HFFc6 (cell line): Measurements from ENCODE around the gene SEMA6A. TPM values are rescaled to one million over a fixed set of nuclear protein-coding genes. Genes with fewer than 3 reads are reported as not detected.

Source experiments
- DNase-seq: peaks from one replicate; pipeline ENCODE4 v3.0.0-alpha.2; 2018
- H3K27ac Mint-ChIP-seq: 2 replicates; pipeline ENCODE4 v1.8.0; 2020; ENCODE audit warnings: mild to moderate bottlenecking, mixed read lengths
- H3K27me3 Mint-ChIP-seq: 2 replicates; pipeline ENCODE4 v1.8.0; 2021; ENCODE audit warnings: mild to moderate bottlenecking, moderate library complexity, mixed read lengths; ENCODE audit not compliant: insufficient read depth
- H3K36me3 Mint-ChIP-seq: 2 replicates; pipeline ENCODE4 v1.8.0; 2021; ENCODE audit warnings: low read depth, mixed read lengths
- H3K4me1 Mint-ChIP-seq: 2 replicates; pipeline ENCODE4 v1.8.0; 2020; ENCODE audit warnings: low read depth, mixed read lengths
- H3K4me3 Mint-ChIP-seq: 2 replicates; pipeline ENCODE4 v1.8.0; 2020; ENCODE audit warnings: mild to moderate bottlenecking, moderate library complexity, mixed read lengths
- H3K9me3 Mint-ChIP-seq: 2 replicates; pipeline ENCODE4 v1.8.0; 2020; ENCODE audit warnings: mild to moderate bottlenecking, mixed read lengths
- CTCF ChIP-seq: fragments of 200-600 bp; sonication (generic); IDR thresholded peaks from 2 replicates; pipeline ENCODE4 v1.5.0; 2021; ENCODE audit warnings: antibody characterized with exemption, mild to moderate bottlenecking
- total RNA-seq, 6 experiments: library from RNA; stranded (reverse); fragmentation: NEBNext Ultra II Directional; extraction: Animal tissue kit (Norgen Biotek cat#: 25700); gene quantifications; 2 replicates in 1 of 6; 3 replicates in 5 of 6; pipeline ENCODE4 v1.2.3, GENCODE V29; 2021

SEMA6A gene
- total RNA-seq, 6 experiments from 2014 or later = 0.20 to 0.76 (median 0.44) TPM

GRCh38 chr5:116448450-116448849 lies 126.2 kb downstream of the SEMA6A start:
- H3K27ac Mint-ChIP-seq = no peak overlapping the region
- peaks cover 3% of the 10 kb centered on the region; the same call in 1 of the 2 replicates for H3K36me3 Mint-ChIP-seq
- H3K27me3 Mint-ChIP-seq = no peaks in the 10 kb centered on the region; the same call in none of the 2 replicates
- H3K9me3 Mint-ChIP-seq = 0 out of 2 replicates have a peak, but pooled peaks cover 3% of the 10 kb centered on the region
- H3K4me3 Mint-ChIP-seq = no peak overlapping the region
- TF ChIP-seq CTCF = no peak
- H3K4me1 Mint-ChIP-seq = peaks cover 2% of the 10 kb centered on the region
- DNase-seq = no peak

- no peak for TF ChIP-seq CTCF
- no peaks in the 10 kb centered on the region for H3K4me1 Mint-ChIP-seq
- H3K9me3 Mint-ChIP-seq = 0 out of 2 replicates have a peak, but pooled peaks cover 3% of the 10 kb centered on the region
- H3K4me3 Mint-ChIP-seq = no peak overlapping the region
- peaks cover 2% of the 10 kb centered on the region for H3K27me3 Mint-ChIP-seq
- H3K36me3 Mint-ChIP-seq = peaks cover 3% of the 10 kb centered on the region; the same call in 1 of the 2 replicates
- DNase-seq = no peak
- H3K27ac Mint-ChIP-seq = no peak overlapping the region
Measured at GRCh38 chr5:116446356-116447005, 128.1 kb downstream of the SEMA6A start.

GRCh38 chr5:116445311-116445710 lies 129.3 kb downstream of the SEMA6A start:
- no peak overlapping the region for H3K27ac Mint-ChIP-seq
- H3K4me3 Mint-ChIP-seq = no peak overlapping the region
- H3K4me1 Mint-ChIP-seq = no peaks in the 10 kb centered on the region
- DNase-seq = no peak
- TF ChIP-seq CTCF = no peak
- H3K36me3 Mint-ChIP-seq = peaks cover 3% of the 10 kb centered on the region; the same call in 1 of the 2 replicates
- H3K27me3 Mint-ChIP-seq = peaks cover 7% of the 10 kb centered on the region
- H3K9me3 Mint-ChIP-seq = 0 out of 2 replicates have a peak, but pooled peaks cover 3% of the 10 kb centered on the region

- Mint-ChIP-seq H3K4me3 (no peak overlapping the region), H3K27ac (no peak overlapping the region), H3K4me1 (no peaks in the 10 kb centered on the region), H3K36me3 (peaks cover 3% of the 10 kb centered on the region; the same call in 1 of the 2 replicates), H3K9me3 (0 out of 2 replicates have a peak, but pooled peaks cover 3% of the 10 kb centered on the region), H3K27me3 (peaks cover 8% of the 10 kb centered on the region)
- TF ChIP-seq CTCF = no peak
- DNase-seq = no peak
Measured at GRCh38 chr5:116444373-116445295, 130.0 kb downstream of the SEMA6A start.

- TF ChIP-seq CTCF = no peak
- 0 out of 2 replicates have a peak, but pooled peaks cover 3% of the 10 kb centered on the region for H3K9me3 Mint-ChIP-seq
- H3K4me1 Mint-ChIP-seq = no peaks in the 10 kb centered on the region
- no peak overlapping the region for H3K27ac Mint-ChIP-seq
- peaks cover 3% of the 10 kb centered on the region; the same call in 1 of the 2 replicates for H3K36me3 Mint-ChIP-seq
- DNase-seq = no peak
- no peak overlapping the region for H3K4me3 Mint-ChIP-seq
- peaks cover 8% of the 10 kb centered on the region for H3K27me3 Mint-ChIP-seq
Measured at GRCh38 chr5:116442931-116443551, 131.6 kb downstream of the SEMA6A start.
